HG03280 (cell line): Measurements from ENCODE around the gene STX8.
"Not testable (repeated sequence)": the region's sequence is repeated elsewhere in the genome, so short reads cannot be mapped to it uniquely, and the experiment has no call there.

Experiments
- ATAC-seq: cut with Tn5 transposase; IDR thresholded peaks from one replicate; pipeline ENCODE4 v1.9.1; 2021; ENCODE audit warnings: mild to moderate bottlenecking, moderate library complexity; ENCODE audit not compliant: unreplicated experiment

Gene STX8

DNA sequence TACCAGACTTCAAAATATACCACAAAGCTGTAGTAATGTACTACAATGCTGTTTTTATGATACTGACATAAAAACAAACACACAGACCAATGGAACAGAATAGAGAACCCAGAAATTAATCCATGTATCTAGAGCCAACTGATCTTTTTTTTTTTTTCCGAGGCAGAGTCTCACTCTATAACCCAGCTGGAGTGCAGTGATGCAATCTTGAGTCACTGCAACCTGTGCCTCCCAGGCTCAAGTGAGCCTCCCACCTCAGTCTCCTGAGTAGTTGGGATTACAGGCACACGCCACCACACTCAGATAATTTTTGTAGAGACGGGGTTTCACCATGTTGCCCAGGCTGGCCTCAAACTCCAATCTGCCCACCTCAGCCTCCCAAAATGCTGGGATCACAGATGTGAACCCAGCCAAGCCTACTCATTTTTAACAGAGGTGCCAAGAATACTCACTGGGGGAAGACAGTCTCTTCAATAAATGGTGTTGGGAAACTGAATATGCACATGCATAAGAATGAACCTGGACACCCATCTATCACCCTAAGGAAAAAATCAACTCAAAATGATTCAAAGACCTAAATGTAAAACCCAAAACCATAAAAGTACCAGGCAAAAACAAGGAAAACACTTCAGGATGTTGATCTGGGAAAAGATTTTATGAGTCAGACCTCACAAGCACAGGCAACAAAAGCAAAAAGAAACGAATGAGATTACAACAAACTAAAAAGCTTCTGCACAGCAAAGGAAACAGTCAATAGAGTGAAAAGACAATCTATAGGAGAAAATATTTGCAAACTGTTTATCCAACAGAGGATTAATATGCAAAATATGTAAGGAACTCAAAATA lies 63.1 kb downstream of the STX8 start:
- no peak for ATAC-seq

- no peak for ATAC-seq
Observed at GRCh38 chr17:9509236-9509816, 66.3 kb downstream of the STX8 start.

GRCh38 chr17:9499041-9499440 lies 76.6 kb downstream of the STX8 start:
- ATAC-seq = no peak

GRCh38 chr17:9498490-9498889 lies 77.1 kb downstream of the STX8 start:
- ATAC-seq = no peak

DNA sequence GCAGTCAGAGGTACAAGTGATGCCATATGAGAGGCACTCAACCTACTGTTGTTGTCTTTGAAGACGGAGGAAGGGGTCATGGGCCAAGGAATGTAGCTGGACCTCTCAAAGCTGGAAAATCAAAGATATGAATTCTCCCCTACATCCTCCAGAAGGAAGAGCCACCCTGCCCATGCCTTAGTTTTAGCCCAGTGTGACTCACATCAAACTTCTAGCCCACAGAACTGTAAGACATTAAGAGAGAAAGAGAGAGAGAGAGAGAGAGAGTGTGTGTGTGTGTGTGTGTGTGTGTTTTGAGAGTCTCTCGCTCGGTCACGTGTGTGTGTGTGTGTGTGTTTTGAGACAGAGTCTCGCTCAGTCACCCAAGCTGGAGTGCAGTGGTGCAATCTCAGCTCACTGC lies 87.1 kb downstream of the STX8 start:
- no peak for ATAC-seq

- no peak for ATAC-seq
Observed at GRCh38 chr17:9487406-9487805, 88.2 kb downstream of the STX8 start.

DNA sequence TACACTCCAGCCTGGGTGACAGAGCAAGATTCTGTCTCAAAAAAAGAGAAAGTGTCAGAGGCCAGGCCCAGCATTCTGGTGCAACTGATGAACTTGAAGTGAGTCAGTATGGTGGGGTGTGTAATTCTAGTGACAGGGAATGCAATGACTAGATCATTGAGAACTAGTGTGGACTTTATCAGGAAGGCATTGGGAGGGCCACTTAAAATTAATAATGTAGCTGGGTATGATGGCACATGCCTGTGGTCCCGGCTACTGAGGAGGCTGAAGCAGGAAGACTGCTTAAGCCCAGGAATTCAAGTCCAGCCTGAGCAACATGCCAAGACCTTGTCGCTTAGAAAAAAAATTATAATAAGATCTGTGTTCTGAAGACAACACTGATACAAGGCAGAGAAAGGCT lies 90.8 kb downstream of the STX8 start:
- ATAC-seq = no peak

DNA sequence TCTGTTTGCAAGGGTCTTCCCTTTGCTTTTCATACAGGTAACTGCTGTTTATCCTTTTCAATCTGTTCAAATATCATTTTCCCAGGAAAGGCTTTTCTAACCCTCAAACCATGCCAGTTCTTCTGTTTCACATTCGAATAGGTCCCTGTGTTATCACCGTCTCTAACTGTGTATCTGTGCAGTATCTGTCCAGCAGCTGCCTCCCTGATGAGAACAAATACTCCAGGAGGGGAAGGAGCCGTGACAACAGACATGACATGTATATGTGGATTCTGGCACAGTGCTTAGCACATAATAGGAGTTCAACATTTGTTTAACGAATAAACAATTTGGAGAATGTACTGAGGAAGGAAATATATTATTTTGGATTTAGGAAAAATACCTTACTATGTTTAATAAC lies 95.7 kb downstream of the STX8 start:
- ATAC-seq = no peak

DNA sequence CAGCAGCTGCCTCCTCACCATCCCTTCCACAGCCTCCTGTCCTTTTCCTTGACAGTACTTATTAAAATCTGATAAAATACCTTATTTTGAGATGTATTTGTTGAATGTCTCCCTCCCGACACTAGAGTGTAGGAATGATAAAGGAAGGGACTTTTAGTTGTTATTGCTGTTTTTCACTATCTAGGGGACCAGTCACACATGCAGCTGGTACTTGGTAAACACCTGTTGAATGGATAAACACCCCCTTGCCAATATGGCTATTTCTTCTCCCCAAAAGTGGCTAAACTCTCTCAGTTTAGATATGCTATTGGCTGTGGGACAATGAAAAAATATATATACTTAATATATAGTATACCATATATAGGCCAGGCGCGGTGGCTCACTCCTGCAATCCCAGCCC lies 96.7 kb downstream of the STX8 start:
- no peak for ATAC-seq

DNA sequence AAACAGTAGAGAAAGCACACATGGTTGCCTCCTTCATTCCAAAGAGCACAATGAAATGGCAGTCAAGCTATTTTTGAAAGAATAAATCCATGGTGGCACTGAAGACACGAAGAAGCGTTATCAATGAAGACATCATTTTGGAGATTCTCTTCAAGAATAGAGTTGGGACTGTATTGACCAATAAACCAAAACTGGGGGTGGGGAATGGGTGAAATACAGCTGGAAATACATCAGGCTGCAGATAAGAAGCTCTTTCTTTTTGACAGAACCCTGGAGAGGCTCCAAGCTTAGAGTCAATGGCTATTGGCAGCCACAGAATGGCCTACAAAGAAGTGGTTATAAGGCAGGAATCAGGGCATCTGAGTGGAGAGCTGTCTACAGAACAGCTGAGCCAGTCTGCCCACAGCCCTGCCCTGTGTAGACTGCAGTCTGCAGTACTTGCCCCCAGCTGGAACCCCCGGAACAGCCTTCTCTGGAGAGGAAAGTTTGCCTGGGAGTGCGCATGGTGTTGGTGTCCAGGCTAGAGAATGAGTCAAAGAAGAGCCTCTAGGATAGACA lies 100.4 kb downstream of the STX8 start:
- ATAC-seq = no peak

GRCh38 chr17:9473711-9474110 lies 101.9 kb downstream of the STX8 start:
- ATAC-seq = no peak

DNA sequence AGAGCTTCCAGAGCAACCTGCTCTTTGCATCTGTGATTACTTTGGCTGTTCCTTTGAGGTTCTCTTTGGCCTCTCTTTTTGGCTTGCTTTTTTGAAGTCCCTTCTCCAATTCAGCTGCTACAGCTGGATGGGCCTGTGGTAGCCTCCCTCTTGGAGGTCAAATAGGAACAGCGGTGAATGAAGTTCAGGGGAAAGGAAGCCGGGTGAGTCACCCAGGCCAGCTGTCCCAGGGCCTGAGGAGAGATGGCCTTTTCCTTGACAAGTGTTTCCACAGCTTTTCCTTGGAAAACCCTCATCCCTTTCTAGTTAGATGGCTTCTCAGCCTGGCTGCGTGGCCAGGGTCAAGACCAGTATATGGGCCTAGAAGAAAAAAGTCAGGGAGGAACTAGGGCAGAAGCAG lies 103.1 kb downstream of the STX8 start:
- ATAC-seq = no peak

GRCh38 chr17:9472094-9472493 lies 103.5 kb downstream of the STX8 start:
- no peak for ATAC-seq

- no peak for ATAC-seq
Observed at GRCh38 chr17:9470171-9470570, 105.4 kb downstream of the STX8 start.

DNA sequence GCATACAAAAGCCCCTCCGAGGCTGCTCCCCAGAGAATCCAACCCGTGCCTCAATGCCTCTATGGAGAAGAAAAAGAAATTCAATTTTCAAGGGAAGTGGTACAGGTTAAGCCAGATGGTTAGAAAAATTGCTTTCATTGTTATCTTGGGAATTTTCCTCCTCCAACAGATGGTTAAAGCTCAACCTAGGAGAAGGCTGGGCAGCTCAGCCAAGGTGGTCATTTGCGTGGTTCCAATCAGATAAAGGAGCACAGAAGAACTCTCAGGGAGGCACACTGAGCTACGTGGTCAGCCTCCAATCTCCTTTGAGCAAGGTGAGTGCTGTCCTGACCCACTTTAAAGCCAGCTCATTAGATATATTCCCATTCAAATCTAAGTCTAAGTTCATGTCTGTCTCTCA lies 106.7 kb downstream of the STX8 start:
- ATAC-seq = no peak

GRCh38 chr17:9468532-9468931 lies 107.1 kb downstream of the STX8 start:
- ATAC-seq = no peak

DNA sequence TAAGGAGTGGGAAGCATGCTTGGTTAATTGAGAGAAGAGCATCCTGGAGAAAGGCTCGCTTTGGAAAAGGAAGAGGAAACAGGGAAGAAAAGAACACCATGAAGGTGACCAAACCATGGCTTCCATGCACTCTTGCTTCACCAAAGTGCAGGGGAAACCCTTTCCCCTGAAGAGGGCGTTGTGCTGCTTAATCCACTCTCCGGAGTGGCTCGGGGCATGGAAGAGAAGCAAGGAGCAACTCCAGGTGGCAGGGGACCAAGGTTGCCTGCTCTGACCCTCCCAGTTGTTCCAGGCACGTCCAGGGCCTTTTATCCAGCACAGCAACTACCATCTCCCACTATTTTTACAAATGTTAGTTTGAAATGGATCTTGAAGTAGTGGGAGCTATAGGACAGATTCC lies 108.1 kb downstream of the STX8 start:
- ATAC-seq = no peak

DNA sequence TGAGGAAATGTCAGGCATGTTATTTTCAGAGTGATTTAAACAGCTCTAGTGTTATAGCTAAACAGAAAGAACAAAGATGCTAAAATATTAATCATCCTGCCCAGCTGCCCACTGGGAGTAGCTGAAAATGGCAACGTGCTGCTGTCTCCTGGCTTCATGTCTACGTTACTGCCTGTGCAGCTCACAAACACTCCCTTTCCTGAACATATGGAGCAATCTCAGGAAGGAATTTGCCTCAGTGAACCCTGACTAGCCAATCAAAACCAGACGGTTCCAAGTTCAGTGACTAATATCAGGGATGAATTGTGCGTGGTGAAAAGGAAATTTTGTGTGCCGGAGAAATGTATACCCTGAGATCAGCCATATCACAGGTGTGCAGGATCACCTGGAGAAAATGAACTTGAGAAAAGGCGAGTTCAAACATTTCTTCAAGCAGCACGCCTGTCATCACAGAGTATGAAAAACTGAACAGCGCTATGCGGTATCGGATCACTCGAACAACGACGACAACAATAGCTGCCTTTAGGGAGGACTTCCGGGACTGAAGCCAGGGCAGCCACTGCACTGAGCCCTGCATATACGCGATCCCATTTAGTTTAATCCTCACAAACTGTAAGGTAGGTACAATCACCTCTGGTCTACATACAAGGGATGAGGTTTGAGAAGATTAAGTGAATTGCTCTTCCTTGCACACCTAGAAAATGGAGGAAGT lies 110.3 kb downstream of the STX8 start:
- no peak for ATAC-seq

GRCh38 chr17:9457005-9457404 lies 118.6 kb downstream of the STX8 start:
- ATAC-seq = no peak

DNA sequence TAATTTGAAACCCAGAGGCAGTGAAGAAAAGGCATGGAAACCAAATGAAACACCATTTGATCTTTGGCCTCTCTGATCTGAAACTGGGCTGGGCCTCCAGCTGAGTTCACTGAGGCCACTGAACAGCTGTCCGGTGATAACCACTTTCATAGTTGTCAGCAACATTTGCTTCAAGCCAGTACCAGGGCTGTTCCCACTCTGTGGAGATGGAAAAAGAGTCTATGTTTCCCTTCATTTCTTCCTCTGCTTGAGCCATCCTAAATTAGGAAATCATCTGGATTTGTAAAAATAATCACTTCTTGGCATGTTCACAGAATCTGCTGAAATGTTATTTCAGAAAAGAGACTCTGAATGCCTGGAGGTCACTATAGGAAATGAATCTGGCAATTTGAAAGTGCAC lies 119.3 kb downstream of the STX8 start:
- ATAC-seq = no peak

- ATAC-seq = no peak
Observed at GRCh38 chr17:9451934-9452333, 123.7 kb downstream of the STX8 start.

DNA sequence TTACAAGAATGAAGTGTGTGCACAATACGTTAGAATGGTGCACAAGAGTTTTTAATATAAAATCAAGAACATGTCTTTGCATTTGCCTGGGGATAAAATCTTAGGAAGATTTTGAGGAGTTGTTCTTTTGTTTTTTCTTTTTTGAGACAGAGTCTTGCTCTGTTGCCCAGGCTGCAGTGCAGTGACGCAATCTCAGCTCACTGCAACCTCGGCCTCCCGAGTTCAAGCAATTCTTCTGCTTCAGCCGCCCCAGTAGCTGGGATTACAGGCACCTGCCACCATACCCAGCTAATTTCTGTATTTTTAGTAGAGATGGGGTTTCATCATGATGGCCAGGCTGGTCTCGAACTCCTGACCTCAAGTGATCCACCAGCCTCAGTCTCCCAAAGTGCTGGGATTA lies 128.3 kb downstream of the STX8 start:
- not testable (repeated sequence) for ATAC-seq
